Measurements from ENCODE around the gene GP2.

GP2 gene

GRCh38 chr16:20327444-20328041 lies at the start of gene GP2:
GP2 (minus strand) TSS chr16:20327513; CDS start chr16:20326431, 1,082 bp downstream.
- no peak for DNase-seq

- DNase-seq: no peak
Measured at GRCh38 chr16:20372701-20373100, 45.4 kb upstream of the GP2 start.

DNA sequence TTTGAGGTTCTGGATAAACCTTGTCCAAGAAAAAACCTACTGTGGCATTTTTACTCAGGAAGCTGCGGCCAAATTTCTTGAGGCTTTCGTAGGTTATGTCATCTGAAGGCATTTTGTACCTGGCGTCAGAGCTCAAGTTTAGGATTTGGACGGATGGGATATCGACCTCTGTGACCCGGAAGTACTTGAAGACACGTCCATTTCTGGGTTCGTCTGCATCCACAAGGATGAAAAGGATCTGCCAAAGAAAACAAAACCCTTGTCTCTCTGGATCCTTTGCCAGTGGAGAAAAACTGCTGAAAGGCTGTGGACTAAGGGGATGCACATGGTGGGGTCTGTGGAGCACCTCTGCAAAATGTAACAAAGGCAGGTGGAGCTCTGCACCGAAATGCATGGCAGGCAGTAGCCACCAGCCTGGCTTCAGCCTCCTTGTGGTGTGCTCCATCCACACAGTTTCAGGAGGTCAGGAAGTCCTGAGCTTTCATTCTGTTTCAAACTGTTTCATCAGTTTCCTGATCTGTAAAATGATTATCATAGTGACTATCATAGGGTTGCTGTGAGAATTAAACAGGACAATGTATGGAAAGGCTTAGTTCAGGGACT lies 42.2 kb upstream of the GP2 start:
- no peak for DNase-seq

GRCh38 chr16:20364051-20364450 lies 36.7 kb upstream of the GP2 start:
- DNase-seq: no peak

DNA sequence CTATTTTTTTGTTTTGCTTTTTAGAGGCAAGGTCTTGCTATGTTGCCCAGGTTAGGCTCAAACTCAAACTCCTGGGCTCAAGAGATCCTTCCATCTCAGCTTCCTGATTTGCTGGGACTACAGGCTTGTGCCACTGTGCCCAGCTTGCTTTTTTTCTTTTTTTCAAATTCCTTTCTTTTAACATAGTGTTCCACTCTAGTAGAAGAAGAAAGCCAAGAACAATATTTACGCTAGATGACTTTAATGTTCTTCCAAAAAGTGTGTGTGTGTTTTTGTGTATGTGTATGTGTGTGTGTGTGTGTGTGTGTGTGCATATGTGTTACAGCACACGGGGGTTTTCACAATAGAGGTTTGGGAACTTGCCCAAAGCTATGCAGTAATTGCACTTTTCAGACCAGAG lies 35.9 kb upstream of the GP2 start:
- no peak for DNase-seq

- no peak for DNase-seq
Measured at GRCh38 chr16:20359997-20360396, 32.7 kb upstream of the GP2 start.

- DNase-seq: no peak
Measured at GRCh38 chr16:20355114-20355782, 27.9 kb upstream of the GP2 start.

- no peak for DNase-seq
Measured at GRCh38 chr16:20353379-20353778, 26.1 kb upstream of the GP2 start.

DNA sequence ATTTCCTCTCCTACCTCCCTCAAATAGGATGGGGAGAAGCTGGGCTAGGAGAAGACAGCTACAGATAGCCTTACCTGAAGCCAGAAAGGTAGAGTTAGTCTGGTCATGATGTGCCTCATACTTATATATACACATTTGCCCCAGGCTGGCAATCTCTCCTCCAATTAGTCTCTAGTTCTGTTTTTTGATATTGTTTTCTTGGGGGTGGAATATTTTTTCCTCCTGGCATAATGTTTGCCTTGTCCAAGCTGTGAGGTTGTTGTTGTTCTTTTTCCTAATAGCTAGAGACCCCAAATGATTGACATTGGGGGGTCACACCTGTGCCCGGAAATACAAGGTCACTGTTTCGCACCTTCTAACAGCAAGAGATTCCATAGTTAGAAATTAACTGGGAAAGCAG lies 25.3 kb upstream of the GP2 start, which contains the start of gene UMOD:
UMOD (minus strand) TSS at position 101 of the 400 bp plus-strand sequence. CDS start 1,978 bp downstream, outside the sequence.
- no peak for DNase-seq

DNA sequence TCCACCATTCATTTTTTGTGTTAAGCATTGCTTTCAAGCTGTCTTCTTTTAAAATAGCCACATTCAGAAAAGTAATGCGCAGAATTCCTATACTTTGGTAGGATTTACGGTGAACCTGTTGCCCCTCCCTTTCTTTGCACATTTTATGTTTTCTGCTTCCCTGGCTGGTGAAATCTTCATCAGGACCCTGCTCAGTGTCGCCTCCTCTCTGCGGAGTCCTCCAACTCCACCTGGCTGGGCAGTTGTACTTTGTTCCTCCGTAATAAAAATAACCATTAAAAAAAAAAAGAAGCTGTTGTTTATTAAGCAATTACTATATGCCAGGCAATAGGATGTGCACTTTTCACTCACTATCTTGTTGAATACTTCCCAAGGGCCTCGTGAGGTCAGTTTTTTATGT lies 22.3 kb upstream of the GP2 start:
- DNase-seq: no peak

DNA sequence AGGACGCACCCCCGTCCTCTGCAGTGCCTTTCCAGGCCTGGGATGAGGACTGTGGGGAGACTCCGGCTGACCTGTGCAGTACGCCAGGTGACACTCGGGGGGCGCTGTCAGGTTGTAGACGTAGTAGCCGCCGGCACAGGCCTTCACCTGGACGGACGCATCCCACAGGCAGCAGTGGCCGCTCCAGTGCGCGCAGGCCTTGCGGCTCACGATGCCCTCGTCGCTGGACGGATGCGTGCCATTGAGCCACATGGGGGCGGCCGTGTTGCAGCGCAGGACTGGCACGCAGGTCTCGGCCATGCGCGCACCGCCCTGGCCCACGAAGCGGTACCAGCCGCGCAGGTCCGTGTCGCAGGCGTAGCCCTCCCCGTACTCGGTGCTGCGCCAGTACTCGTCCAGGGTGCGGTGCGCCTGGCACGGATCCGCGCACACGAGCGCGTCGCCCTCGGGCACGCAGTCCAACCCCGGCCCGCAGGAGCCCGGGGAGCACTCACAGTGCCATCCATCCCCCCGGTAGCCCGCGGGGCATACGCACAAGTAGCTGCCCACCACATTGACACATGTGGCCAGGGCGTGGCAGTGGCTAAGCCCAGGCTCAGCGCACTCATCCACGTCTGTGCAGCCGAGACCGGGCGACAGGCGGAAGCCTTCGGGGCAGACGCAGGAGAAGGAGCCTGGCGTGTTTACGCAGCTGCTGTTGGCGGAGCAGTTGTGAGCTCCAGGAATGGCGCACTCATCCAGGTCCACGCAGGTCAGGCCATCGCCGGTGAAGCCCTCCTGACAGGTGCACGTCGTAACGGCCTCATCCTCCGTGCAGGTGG lies 21.3 kb upstream of the GP2 start:
- DNase-seq: no peak

- no peak for DNase-seq
Measured at GRCh38 chr16:20347666-20348364, 20.5 kb upstream of the GP2 start.

GRCh38 chr16:20344611-20345010 lies 17.3 kb upstream of the GP2 start:
- no peak for DNase-seq

- no peak for DNase-seq
Measured at GRCh38 chr16:20339744-20340143, 12.4 kb upstream of the GP2 start.

- no peak for DNase-seq
Measured at GRCh38 chr16:20336955-20337354, 9.6 kb upstream of the GP2 start.

- DNase-seq: no peak
Measured at GRCh38 chr16:20334396-20334795, 7.1 kb upstream of the GP2 start.

DNA sequence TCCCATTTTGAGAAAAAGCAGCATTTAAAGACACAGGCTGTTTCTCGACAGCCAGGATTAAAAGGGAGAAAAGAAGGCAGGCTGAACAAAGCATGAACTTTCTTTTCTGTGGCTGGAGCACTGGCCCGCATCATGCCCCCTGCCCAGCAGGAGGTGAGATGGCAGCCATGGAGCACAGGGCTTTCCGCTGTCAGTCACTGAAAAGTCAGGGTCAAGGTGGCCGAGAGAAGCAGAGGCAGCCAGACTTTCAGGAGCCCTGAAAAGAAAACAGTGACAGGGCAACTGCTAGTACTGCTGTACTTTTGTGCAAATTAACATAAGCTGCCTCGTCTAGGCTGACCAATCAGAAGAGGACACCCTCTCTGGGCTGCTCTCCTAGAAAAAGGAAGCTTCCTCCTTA lies 5.8 kb upstream of the GP2 start:
- no peak for DNase-seq

DNA sequence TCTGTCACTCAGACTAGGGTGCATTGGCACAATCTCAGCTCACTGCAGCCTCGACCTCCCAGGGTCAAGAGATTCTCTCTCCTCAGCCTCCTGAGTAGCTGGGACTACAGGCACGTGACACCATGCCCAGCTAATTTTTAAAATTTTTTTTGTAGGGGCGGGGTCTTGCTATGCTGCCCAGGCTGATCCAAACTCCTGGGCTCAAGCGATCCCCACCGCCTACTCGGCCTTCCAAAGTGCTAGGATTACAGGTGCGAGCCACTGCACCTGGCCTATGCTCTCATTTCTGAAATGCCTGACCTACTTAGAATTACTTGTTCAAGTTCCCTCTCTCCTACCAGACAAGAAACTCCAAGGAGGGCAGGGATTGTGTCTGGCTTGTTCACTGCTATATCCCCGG lies 5.1 kb upstream of the GP2 start:
- DNase-seq: no peak

GRCh38 chr16:20331635-20332034 lies 4.3 kb upstream of the GP2 start:
- DNase-seq: no peak

DNA sequence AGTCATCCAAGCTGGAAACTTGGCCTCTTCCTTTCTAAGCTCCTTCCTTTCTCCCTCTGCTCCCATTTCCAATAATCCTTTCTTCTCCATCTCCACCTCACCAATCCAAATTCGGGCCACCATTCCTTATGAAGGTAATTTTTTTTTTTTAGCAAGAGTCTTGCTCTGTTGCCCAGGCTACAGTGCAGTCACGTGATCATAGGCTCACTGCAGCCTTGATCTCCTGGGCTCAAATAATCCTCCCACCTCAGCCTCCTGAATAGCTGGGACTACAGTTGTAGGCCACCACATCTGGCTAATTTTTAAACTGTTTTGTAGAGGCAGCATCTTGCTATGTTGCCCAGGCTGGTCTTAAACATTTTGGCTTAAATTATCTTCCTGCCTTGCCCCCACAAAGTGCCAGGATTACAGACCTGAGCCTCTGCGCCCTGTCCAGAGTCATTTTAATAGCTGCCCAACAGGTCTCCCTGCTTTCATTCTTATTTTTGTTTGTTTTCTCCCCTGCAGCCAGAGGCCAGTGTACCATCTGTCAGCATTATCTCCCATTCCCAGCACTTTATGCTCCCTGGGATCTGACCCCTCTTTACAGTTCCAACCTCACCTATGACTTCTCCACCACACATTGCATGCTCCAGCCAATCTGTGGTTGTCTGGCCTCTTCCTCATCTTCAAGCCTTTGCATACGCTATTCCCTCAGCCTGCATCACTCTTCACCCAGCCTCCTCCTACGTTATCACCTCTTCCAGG lies 2.3 kb upstream of the GP2 start:
- no peak for DNase-seq

GRCh38 chr16:20326321-20326720 lies 992 bp downstream of the GP2 start:
- no peak for DNase-seq

DNA sequence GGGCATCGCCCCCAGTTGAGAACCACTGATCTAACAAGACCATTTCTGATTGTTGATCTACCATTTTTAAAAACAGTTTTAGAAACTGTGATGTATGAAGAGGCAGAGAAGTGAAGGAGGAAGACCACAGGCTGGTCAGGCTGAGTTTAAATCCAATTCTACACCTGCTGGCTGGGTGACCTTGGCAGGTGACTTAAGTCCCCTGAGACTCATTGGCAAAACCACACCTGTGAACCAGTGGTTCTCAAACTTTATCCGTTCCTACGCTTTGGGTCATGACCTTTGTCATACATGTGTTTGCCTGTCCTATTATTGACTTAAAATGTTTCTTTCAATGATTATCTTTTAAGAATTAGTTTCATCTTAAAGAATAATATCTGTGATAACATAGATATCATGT lies 2.3 kb downstream of the GP2 start:
- no peak for DNase-seq

Measured in activated CD8-positive, alpha-beta memory T cell treated with anti-CD3 and anti-CD28 coated beads for 24 hours (primary cell).